Cardiac fibroblast (primary cell): ENCODE measurements around the gene NUTF2.
A peak's percentile ranks its signal among the peaks of the same experiment; 100 is the strongest.

Source experiments
- DNase-seq, 2 donors: peaks; one replicate each; pipeline versions ENCODE4 v3.0.0 to v3.0.0-alpha.2; 2010; ENCODE audit warnings: low read depth in 2 of 2
- H3K4me3 ChIP-seq, 2 donors: replicated peaks in 1 of 2; 1 replicate in 1 of 2; 2 replicates in 1 of 2; pipeline ENCODE4 v1.5.1; 2011; ENCODE audit warnings: low read depth in 2 of 2, low read length in 2 of 2, mild to moderate bottlenecking in 2 of 2, moderate library complexity in 1 of 2
- CTCF ChIP-seq: IDR thresholded peaks from one replicate; pipeline ENCODE4 v1.5.1; 2011; ENCODE audit warnings: low read depth, mild to moderate bottlenecking, low read length, inconsistent platforms

NUTF2 gene

GRCh38 chr16:67892899-67893742 lies 46.4 kb downstream of the NUTF2 start, which contains the start of gene PSKH1:
TSS of gene PSKH1 (plus strand) at chr16:67893254. CDS start at chr16:67908750, 15,496 bp downstream.
- DNase-seq = peak; percentile 96
- peak within 1 kb of the TSS; percentile 88 to 90 for H3K4me3 ChIP-seq
- TF ChIP-seq CTCF = no peak

GRCh38 chr16:67893743-67894399 lies 47.1 kb downstream of the NUTF2 start:
- H3K4me3 ChIP-seq = peak overlapping the region; percentile 88 to 90
- no peak for TF ChIP-seq CTCF
- peak; percentile 15 to 25 for DNase-seq

- DNase-seq = peak; percentile 48 to 82
- no peak for TF ChIP-seq CTCF
- H3K4me3 ChIP-seq = no peak overlapping the region
Observed at GRCh38 chr16:67897231-67897630, 50.5 kb downstream of the NUTF2 start.

- no peak for TF ChIP-seq CTCF
- no peak for DNase-seq
- no peak overlapping the region for H3K4me3 ChIP-seq
Observed at GRCh38 chr16:67901734-67902133, 55.0 kb downstream of the NUTF2 start.

GRCh38 chr16:67902831-67903230 lies 56.1 kb downstream of the NUTF2 start:
- DNase-seq = no peak
- TF ChIP-seq CTCF = no peak
- H3K4me3 ChIP-seq = no peak overlapping the region

GRCh38 chr16:67907397-67908180 lies 60.9 kb downstream of the NUTF2 start:
- no peak for DNase-seq
- no peak overlapping the region for H3K4me3 ChIP-seq
- TF ChIP-seq CTCF = no peak
